Spleen (tissue), 11 donors: ENCODE results near the gene MICAL3. TPM values are rescaled to one million over a fixed set of nuclear protein-coding genes. Genes with fewer than 3 reads are reported as not detected.

Experiments used
- DNase-seq: peaks from one replicate; pipeline ENCODE4 v3.0.0-alpha.2; 2020
- H3K27ac ChIP-seq, 8 donors: fragments of 200-600 bp; sonication (generic) in 7 of 8; 1 replicate in 4 of 8; 2 replicates in 4 of 8; pipeline versions ENCODE4 v1.5.0 to v1.8.0; 2016 to 2021; ENCODE audit warnings: inconsistent platforms in 4 of 8, mild to moderate bottlenecking in 4 of 8, moderate library complexity in 1 of 8
- H3K27me3 ChIP-seq, 7 donors: fragments of 200-600 bp; sonication (generic) in 6 of 7; replicated peaks in 1 of 7; 1 replicate in 4 of 7; 2 replicates in 3 of 7; pipeline versions ENCODE4 v1.5.0 to v1.8.0; 2016 to 2021; ENCODE audit warnings: inconsistent platforms in 3 of 7, mild to moderate bottlenecking in 1 of 7
- H3K36me3 ChIP-seq, 6 donors: fragments of 200-600 bp; sonication (generic) in 5 of 6; 1 replicate in 4 of 6; 2 replicates in 2 of 6; pipeline versions ENCODE4 v1.5.0 to v1.8.0; 2016 to 2021; ENCODE audit warnings: inconsistent platforms in 2 of 6
- H3K4me1 ChIP-seq, 6 donors: fragments of 200-600 bp; sonication (generic) in 5 of 6; 1 replicate in 3 of 6; 2 replicates in 3 of 6; pipeline versions ENCODE4 v1.5.0 to v1.8.0; 2016 to 2021; ENCODE audit warnings: inconsistent platforms in 3 of 6
- H3K4me3 ChIP-seq, 8 donors: fragments of 200-600 bp; sonication (generic) in 7 of 8; 1 replicate in 4 of 8; 2 replicates in 4 of 8; pipeline versions ENCODE4 v1.5.0 to v1.8.0; 2016 to 2021; ENCODE audit warnings: inconsistent platforms in 4 of 8, mild to moderate bottlenecking in 4 of 8, moderate library complexity in 2 of 8
- H3K9me3 ChIP-seq, 8 donors: fragments of 200-600 bp; sonication (generic) in 7 of 8; 1 replicate in 4 of 8; 2 replicates in 4 of 8; pipeline versions ENCODE4 v1.5.0 to v1.8.0; 2016 to 2021; ENCODE audit warnings: inconsistent platforms in 4 of 8
- CTCF ChIP-seq, 11 experiments: fragments of 200-600 bp in 7 of 11; fragments of 450-650 bp in 4 of 11; sonication (generic) in 4 of 11; IDR thresholded peaks in 8 of 11; conservative IDR thresholded peaks in 3 of 11; 1 replicate in 7 of 11; 2 replicates in 4 of 11; pipeline versions ENCODE4 v1.4.0 to v1.8.0; 2016 to 2021; ENCODE audit warnings: antibody characterized with exemption in 11 of 11, inconsistent platforms in 4 of 11, mild to moderate bottlenecking in 1 of 11
- POLR2A ChIP-seq, 3 donors: fragments of 450-650 bp; IDR thresholded peaks; one replicate each; pipeline ENCODE4 v1.5.1; 2017; ENCODE audit warnings: antibody characterized with exemption in 3 of 3, mild to moderate bottlenecking in 1 of 3
- POLR2AphosphoS5 ChIP-seq, 3 donors: sonication (generic); formaldehyde crosslinking; IDR thresholded peaks; one replicate each; pipeline ENCODE4 v1.5.1; 2017; ENCODE audit warnings: antibody characterized with exemption in 3 of 3
- WGBS, 5 donors: extraction: QIAGEN DNeasy Blood & Tissue Kit in 3 of 5; methylation state at CpG; one replicate each; pipeline versions ENCODE4 v1.1.5 to v1.1.7; 2013 to 2018; 5-methylcytosine and 5-hydroxymethylcytosine counted together
- intact Hi-C: fragments of 100-400 bp; cut with DNase I; formaldehyde crosslinking; loops from one replicate; pipeline ENCODE4 v1.15.0; 2023; ENCODE audit warnings: low total_unique reads
- polyA plus RNA-seq, 3 donors: library from polyadenylated mRNA; stranded (reverse); fragments of 200-250 nt; gene quantifications; one replicate each; pipeline ENCODE4 v1.2.1, GENCODE V29; 2013
- total RNA-seq, 7 donors: library from RNA; depleted of rRNA in 3 of 7; stranded (reverse); fragments of >200 nt in 3 of 7; fragmentation: NEBNext Ultra II Directional in 4 of 7; extraction: Animal tissue kit (Norgen Biotek cat#: 25700) in 4 of 7; gene quantifications; one replicate each; pipeline versions ENCODE4 v1.1.0 to v1.2.1, GENCODE V29; 2016 to 2021
- donor health status: healthy with polysubstance abuse.
- donor health status: DM: no; HTN: no; CAD: no; lungs with moderate emphysema.
- donor health status: DM: no; HTN: no; CAD: no.
- donor health status: Bipolar disorder and iron deficiency.
- donor health status: healthy.
- donor health status: DM: no; HTN: no; CAD: no.
- donor health status: DM: yes; HTN: yes; CAD: no.

Gene MICAL3
- total and polyA plus RNA-seq, 10 donors, result 2.6 to 133 (median 75.2) TPM

- Histone ChIP-seq H3K27ac (peak overlapping the region in 4 of 8 donors; percentile 44 to 64 (median 56)), H3K4me1 (peaks cover 28 to 89% (median 61%) of the 10 kb centered on the region in 6 donors), H3K9me3 (no peaks in the 10 kb centered on the region), H3K27me3 (no peaks in the 10 kb centered on the region), H3K4me3 (no peak overlapping the region), H3K36me3 (no peaks in the 10 kb centered on the region)
- no peak for DNase-seq
- TF ChIP-seq CTCF (IDR thresholded peaks at IDR 0.05 in 8 of 11, conservative IDR thresholded peaks at IDR 0.05 in 3 of 11), result no peak
- TF ChIP-seq POLR2A (IDR thresholded peaks at IDR 0.05), result no peak
- TF ChIP-seq POLR2AphosphoS5 (IDR thresholded peaks at IDR 0.05), result no peak
- 91 to 94% (median 93%) methylated on average over 14 of the region's 14 CpGs for WGBS, 5 donors
- intact Hi-C loops, result no loop called here
Measured at GRCh38 chr22:17949642-17950473, 74.5 kb downstream of the MICAL3 start.

- 75 to 95% (median 90%) methylated on average over 9 of the region's 9 CpGs for WGBS, 5 donors
- DNase-seq, result no peak
- no peaks in the 10 kb centered on the region for H3K36me3 ChIP-seq
- H3K4me1 ChIP-seq, result peaks cover 34 to 99% (median 70%) of the 10 kb centered on the region in 6 donors
- no peaks in the 10 kb centered on the region for H3K9me3 ChIP-seq
- no peak overlapping the region for H3K27ac ChIP-seq
- intact Hi-C loops, result no loop called here
- TF ChIP-seq POLR2AphosphoS5 (IDR thresholded peaks at IDR 0.05), result peak in 1 of 3 donors; percentile 14
- no peak for TF ChIP-seq CTCF (IDR thresholded peaks at IDR 0.05 in 8 of 11, conservative IDR thresholded peaks at IDR 0.05 in 3 of 11)
- no peaks in the 10 kb centered on the region for H3K27me3 ChIP-seq
- H3K4me3 ChIP-seq, result no peak overlapping the region
Measured at GRCh38 chr22:17948101-17948500, 76.3 kb downstream of the MICAL3 start.

GRCh38 chr22:17946662-17947367 is 77.5 kb downstream of the MICAL3 start:
- H3K27ac ChIP-seq, result peak overlapping the region in 2 of 8 donors; percentile 53
- H3K27me3 ChIP-seq, result no peaks in the 10 kb centered on the region
- no peak for DNase-seq
- 63 to 70% (median 64%) methylated on average over 9 of the region's 9 CpGs for WGBS, 5 donors
- TF ChIP-seq POLR2A (IDR thresholded peaks at IDR 0.05) (no peak), CTCF (IDR thresholded peaks at IDR 0.05 in 8 of 11, conservative IDR thresholded peaks at IDR 0.05 in 3 of 11) (no peak), POLR2AphosphoS5 (IDR thresholded peaks at IDR 0.05) (peak in 1 of 3 donors; percentile 16)
- peaks cover 0 to 6% (median 0%) of the 10 kb centered on the region in 6 donors for H3K36me3 ChIP-seq
- no peak overlapping the region for H3K4me3 ChIP-seq
- no peaks in the 10 kb centered on the region for H3K9me3 ChIP-seq
- intact Hi-C loops, result no loop called here
- H3K4me1 ChIP-seq, result peaks cover 34 to 100% (median 76%) of the 10 kb centered on the region in 6 donors
